Keratinocyte (primary cell): ENCODE data around the gene FRY. TPM values are rescaled to one million over a fixed set of nuclear protein-coding genes. Genes with fewer than 3 reads are reported as not detected.

Experiments used
- DNase-seq: peaks from one replicate; pipeline ENCODE4 v3.0.0-alpha.2; 2011; ENCODE audit warnings: low read depth, missing footprints, low spot score
- FAIRE-seq: peaks from 2 replicates; lab custom pipeline; 2011; peaks lifted over from hg19 to GRCh38; lab: Jason Lieb, UNC
- H2AFZ ChIP-seq: 2 replicates; pipeline ENCODE4 v1.6.0; 2012; ENCODE audit warnings: low read length, control low read depth, inconsistent platforms; ENCODE audit not compliant: control insufficient read depth
- H3K27ac ChIP-seq: 2 replicates; pipeline ENCODE4 v1.5.1; 2011; ENCODE audit warnings: low read length; ENCODE audit not compliant: control insufficient read depth, insufficient read depth
- H3K27me3 ChIP-seq: 3 replicates; pipeline ENCODE4 v1.6.0; 2011; ENCODE audit warnings: low read length; ENCODE audit not compliant: control insufficient read depth, insufficient read depth; ENCODE audit errors: extremely low read depth
- H3K36me3 ChIP-seq, 2 experiments: 2 replicates in 1 of 2; 3 replicates in 1 of 2; pipeline ENCODE4 v1.5.1; 2011; ENCODE audit warnings: low read length in 2 of 2, mild to moderate bottlenecking in 1 of 2; ENCODE audit not compliant: control insufficient read depth in 2 of 2, insufficient read depth in 2 of 2; ENCODE audit errors: extremely low read depth in 1 of 2
- H3K4me1 ChIP-seq: 3 replicates; pipeline ENCODE4 v1.5.1; 2011; ENCODE audit warnings: low read length; ENCODE audit not compliant: control insufficient read depth, insufficient read depth; ENCODE audit errors: extremely low read depth
- H3K4me2 ChIP-seq: 3 replicates; pipeline ENCODE4 v1.6.0; 2011; ENCODE audit warnings: low read depth, low read length; ENCODE audit not compliant: control insufficient read depth, insufficient read depth; ENCODE audit errors: extremely low read depth
- H3K4me3 ChIP-seq, 3 experiments: fragments of 200-600 bp in 1 of 3; sonication (generic) in 1 of 3; 2 replicates in 2 of 3; 3 replicates in 1 of 3; pipeline ENCODE4 v1.5.1; 2011 to 2016; ENCODE audit warnings: low read length in 3 of 3, mild to moderate bottlenecking in 3 of 3, control low read depth in 2 of 3, inconsistent platforms in 1 of 3, low read depth in 1 of 3, mixed read lengths in 1 of 3, mixed run types in 1 of 3, moderate library complexity in 1 of 3; ENCODE audit not compliant: control insufficient read depth in 2 of 3, insufficient read depth in 2 of 3; ENCODE audit errors: extremely low read depth in 1 of 3
- H3K79me2 ChIP-seq: 2 replicates; pipeline ENCODE4 v1.6.0; 2012; ENCODE audit warnings: low read length; ENCODE audit not compliant: control insufficient read depth, insufficient read depth
- H3K9ac ChIP-seq: 3 replicates; pipeline ENCODE4 v1.6.0; 2011; ENCODE audit warnings: low read length; ENCODE audit not compliant: control insufficient read depth, insufficient read depth; ENCODE audit errors: extremely low read depth
- H3K9me1 ChIP-seq: 3 replicates; pipeline ENCODE4 v1.6.0; 2011; ENCODE audit warnings: low read length; ENCODE audit not compliant: control insufficient read depth, insufficient read depth; ENCODE audit errors: extremely low read depth
- H3K9me3 ChIP-seq: 2 replicates; pipeline ENCODE4 v1.5.1; 2012; ENCODE audit warnings: low read depth, low read length; ENCODE audit not compliant: control insufficient read depth
- H4K20me1 ChIP-seq: 3 replicates; pipeline ENCODE4 v1.6.0; 2011; ENCODE audit warnings: low read length; ENCODE audit not compliant: control insufficient read depth, insufficient read depth; ENCODE audit errors: extremely low read depth
- EZH2 ChIP-seq: IDR thresholded peaks from one replicate; pipeline ENCODE4 v1.6.1; 2012; ENCODE audit warnings: inconsistent platforms, mild to moderate bottlenecking, low read length, moderate library complexity
- dilution Hi-C: fragments of 300-500 bp; cut with MboI; formaldehyde crosslinking; loops from one replicate; pipeline ENCODE4 v1.7.0; 2020; ENCODE audit warnings: low sequenced_read_pairs; ENCODE audit not compliant: extremely low pct_ligation_motif_present
- polyA plus RNA-seq, 5 experiments: library from polyadenylated mRNA; depleted of rRNA in 3 of 5; stranded (reverse) in 3 of 5; stranded (forward) in 1 of 5; unstranded in 1 of 5; fragments of >200 nt; gene quantifications; 1 replicate in 1 of 5; 2 replicates in 3 of 5; 3 replicates in 1 of 5; pipeline versions ENCODE4 v1.2.1 to v1.2.3, GENCODE V29; 2011 to 2012; ENCODE audit warnings: missing spikeins in 2 of 5, low read depth in 1 of 5, low replicate concordance in 1 of 5
- TF ChIP-seq, protein P1 (sequence below), 3 experiments: IDR thresholded peaks in 1 of 3; conservative IDR thresholded peaks in 1 of 3; optimal IDR thresholded peaks in 1 of 3; 2 replicates in 2 of 3; 3 replicates in 1 of 3; pipeline versions ENCODE3 to v1.5.1; 2011; ENCODE audit warnings: low read length in 3 of 3, mild to moderate bottlenecking in 3 of 3, moderate library complexity in 2 of 3, control low read depth in 1 of 3, inconsistent platforms in 1 of 3; ENCODE audit not compliant: insufficient read depth in 2 of 3; ENCODE audit errors: extremely low read depth in 1 of 3

Gene FRY
- polyA plus RNA-seq, 1 donor (not counting 4 experiments of a cell fraction or from before 2014, with no cell fraction given): 0.80 TPM

DNA sequence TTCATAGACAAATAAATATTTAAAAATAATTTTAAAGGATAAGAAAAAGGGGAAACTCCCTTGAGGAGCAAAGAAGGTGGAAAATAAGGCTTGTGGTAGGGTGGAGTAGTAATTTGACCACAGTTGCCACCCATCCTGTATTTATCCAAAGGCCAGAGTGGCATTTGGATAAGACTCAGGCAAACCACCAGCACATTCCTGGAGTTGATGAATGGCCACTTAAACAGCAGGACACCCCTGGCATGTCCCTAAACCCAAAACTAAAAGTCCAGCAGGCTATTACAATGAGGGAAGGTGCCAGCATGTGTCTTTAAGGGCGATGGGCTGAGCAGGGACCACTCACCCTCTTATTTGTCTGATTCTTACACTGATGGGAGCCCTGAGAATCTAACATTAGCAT lies 9.8 kb upstream of the FRY start:
- no peaks in the 10 kb centered on the region for H3K36me3 ChIP-seq
- TF ChIP-seq, protein P1, sequence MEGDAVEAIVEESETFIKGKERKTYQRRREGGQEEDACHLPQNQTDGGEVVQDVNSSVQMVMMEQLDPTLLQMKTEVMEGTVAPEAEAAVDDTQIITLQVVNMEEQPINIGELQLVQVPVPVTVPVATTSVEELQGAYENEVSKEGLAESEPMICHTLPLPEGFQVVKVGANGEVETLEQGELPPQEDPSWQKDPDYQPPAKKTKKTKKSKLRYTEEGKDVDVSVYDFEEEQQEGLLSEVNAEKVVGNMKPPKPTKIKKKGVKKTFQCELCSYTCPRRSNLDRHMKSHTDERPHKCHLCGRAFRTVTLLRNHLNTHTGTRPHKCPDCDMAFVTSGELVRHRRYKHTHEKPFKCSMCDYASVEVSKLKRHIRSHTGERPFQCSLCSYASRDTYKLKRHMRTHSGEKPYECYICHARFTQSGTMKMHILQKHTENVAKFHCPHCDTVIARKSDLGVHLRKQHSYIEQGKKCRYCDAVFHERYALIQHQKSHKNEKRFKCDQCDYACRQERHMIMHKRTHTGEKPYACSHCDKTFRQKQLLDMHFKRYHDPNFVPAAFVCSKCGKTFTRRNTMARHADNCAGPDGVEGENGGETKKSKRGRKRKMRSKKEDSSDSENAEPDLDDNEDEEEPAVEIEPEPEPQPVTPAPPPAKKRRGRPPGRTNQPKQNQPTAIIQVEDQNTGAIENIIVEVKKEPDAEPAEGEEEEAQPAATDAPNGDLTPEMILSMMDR (optimal IDR thresholded peaks at IDR 0.05 in 1 of 3, IDR thresholded peaks at IDR 0.05 in 1 of 3, conservative IDR thresholded peaks at IDR 0.05 in 1 of 3; ENCODE audit: extremely low read depth in 1 of 3, insufficient read depth in 2 of 3, low read length in 3 of 3): no peak
- TF ChIP-seq EZH2: no peak
- H3K4me2 ChIP-seq: no peak overlapping the region
- no peak overlapping the region for H3K9ac ChIP-seq
- H3K4me1 ChIP-seq: no peaks in the 10 kb centered on the region
- dilution Hi-C loops: no loop called here
- DNase-seq (no peak), FAIRE-seq (no peak)
- H3K4me3 ChIP-seq: no peak overlapping the region
- H3K9me1 ChIP-seq: no peaks in the 10 kb centered on the region
- H3K27me3 ChIP-seq: no peaks in the 10 kb centered on the region
- no peaks in the 10 kb centered on the region for H3K79me2 ChIP-seq
- no peaks in the 10 kb centered on the region for H4K20me1 ChIP-seq
- no peaks in the 10 kb centered on the region for H3K9me3 ChIP-seq
- H3K27ac ChIP-seq: no peak overlapping the region
- no peak overlapping the region for H2AFZ ChIP-seq

GRCh38 chr13:32022311-32022710 lies 9.3 kb upstream of the FRY start:
- no peak overlapping the region for H2AFZ ChIP-seq
- H3K4me1 ChIP-seq: no peaks in the 10 kb centered on the region
- dilution Hi-C loops: no loop called here
- FAIRE-seq (no peak), DNase-seq (no peak)
- H3K9me1 ChIP-seq: no peaks in the 10 kb centered on the region
- H3K4me3 ChIP-seq: no peak overlapping the region
- H3K27me3 ChIP-seq: no peaks in the 10 kb centered on the region
- no peaks in the 10 kb centered on the region for H3K9me3 ChIP-seq
- no peaks in the 10 kb centered on the region for H3K36me3 ChIP-seq
- no peak overlapping the region for H3K9ac ChIP-seq
- H3K27ac ChIP-seq: no peak overlapping the region
- no peak overlapping the region for H3K4me2 ChIP-seq
- H3K79me2 ChIP-seq: no peaks in the 10 kb centered on the region
- TF ChIP-seq, protein P1 (optimal IDR thresholded peaks at IDR 0.05 in 1 of 3, IDR thresholded peaks at IDR 0.05 in 1 of 3, conservative IDR thresholded peaks at IDR 0.05 in 1 of 3; ENCODE audit: extremely low read depth in 1 of 3, insufficient read depth in 2 of 3, low read length in 3 of 3): no peak
- TF ChIP-seq EZH2: no peak
- no peaks in the 10 kb centered on the region for H4K20me1 ChIP-seq
